ENCODE measurements around the gene SEMA4D.
"Not testable (repeated sequence)": the region's sequence is repeated elsewhere in the genome, so short reads cannot be mapped to it uniquely, and the experiment has no call there.

The SEMA4D gene

GRCh38 chr9:89345476-89345875 is 152.4 kb downstream of the SEMA4D start:
- Histone ChIP-seq H3K4me3 (ENCODE audit: low read length) (no peak overlapping the region), H4K20me1 (ENCODE audit: insufficient read depth, low read length) (no peaks in the 10 kb centered on the region), H3K9me3 (ENCODE audit: insufficient read depth, low read length) (no peaks in the 10 kb centered on the region), H3K4me2 (ENCODE audit: low read length) (no peak overlapping the region), H2AFZ (ENCODE audit: low read depth, low read length) (no peak overlapping the region), H3K27ac (ENCODE audit: low read length) (no peak overlapping the region), H3K79me2 (ENCODE audit: low read length) (no peaks in the 10 kb centered on the region), H3K36me3 (replicated peaks; ENCODE audit: low read depth, low read length) (peaks cover 67% of the 10 kb centered on the region), H3K4me1 (ENCODE audit: low read length) (no peaks in the 10 kb centered on the region), H3K9ac (ENCODE audit: low read length) (no peak overlapping the region), H3K27me3 (ENCODE audit: low read depth, low read length) (no peaks in the 10 kb centered on the region)
- TF ChIP-seq EZH2phosphoT487 (IDR thresholded peaks at IDR 0.05; ENCODE audit: low read depth) (no peak), CTCF (IDR thresholded peaks at IDR 0.05; ENCODE audit: low read depth, low read length) (no peak)

- not testable (repeated sequence) for H3K9ac ChIP-seq (ENCODE audit: low read length); H3K79me2 ChIP-seq (ENCODE audit: low read length); H2AFZ ChIP-seq (ENCODE audit: low read depth, low read length); H4K20me1 ChIP-seq (ENCODE audit: insufficient read depth, low read length); H3K9me3 ChIP-seq (ENCODE audit: insufficient read depth, low read length); H3K4me1 ChIP-seq (ENCODE audit: low read length); H3K27ac ChIP-seq (ENCODE audit: low read length); H3K27me3 ChIP-seq (ENCODE audit: low read depth, low read length); H3K4me3 ChIP-seq (ENCODE audit: low read length); H3K4me2 ChIP-seq (ENCODE audit: low read length)
- peaks cover 66% of the 10 kb centered on the region for H3K36me3 ChIP-seq (replicated peaks; ENCODE audit: low read depth, low read length)
These were observed 154.1 kb downstream of the SEMA4D start for GRCh38 chr9:89343812-89344211.

GRCh38 chr9:89342948-89343347 is 155.0 kb downstream of the SEMA4D start:
- Histone ChIP-seq H3K4me1 (ENCODE audit: low read length) (no peaks in the 10 kb centered on the region), H3K9me3 (ENCODE audit: insufficient read depth, low read length) (no peaks in the 10 kb centered on the region), H3K36me3 (replicated peaks; ENCODE audit: low read depth, low read length) (peaks cover 61% of the 10 kb centered on the region), H3K4me3 (ENCODE audit: low read length) (no peak overlapping the region), H2AFZ (ENCODE audit: low read depth, low read length) (no peak overlapping the region), H3K79me2 (ENCODE audit: low read length) (no peaks in the 10 kb centered on the region), H3K9ac (ENCODE audit: low read length) (no peak overlapping the region), H3K27me3 (ENCODE audit: low read depth, low read length) (no peaks in the 10 kb centered on the region), H4K20me1 (ENCODE audit: insufficient read depth, low read length) (no peaks in the 10 kb centered on the region), H3K27ac (ENCODE audit: low read length) (no peak overlapping the region), H3K4me2 (ENCODE audit: low read length) (no peak overlapping the region)
- TF ChIP-seq CTCF (IDR thresholded peaks at IDR 0.05; ENCODE audit: low read depth, low read length) (no peak), EZH2phosphoT487 (IDR thresholded peaks at IDR 0.05; ENCODE audit: low read depth) (no peak)

GRCh38 chr9:89342213-89342612 is 155.7 kb downstream of the SEMA4D start:
- TF ChIP-seq EZH2phosphoT487 (IDR thresholded peaks at IDR 0.05; ENCODE audit: low read depth): no peak
- no peaks in the 10 kb centered on the region for H3K79me2 ChIP-seq (ENCODE audit: low read length)
- no peak overlapping the region for H2AFZ ChIP-seq (ENCODE audit: low read depth, low read length)
- peaks cover 65% of the 10 kb centered on the region for H3K36me3 ChIP-seq (replicated peaks; ENCODE audit: low read depth, low read length)
- no peak overlapping the region for H3K4me2 ChIP-seq (ENCODE audit: low read length)
- H3K9ac ChIP-seq (ENCODE audit: low read length): no peak overlapping the region
- no peaks in the 10 kb centered on the region for H3K4me1 ChIP-seq (ENCODE audit: low read length)
- H3K27ac ChIP-seq (ENCODE audit: low read length): no peak overlapping the region
- no peak overlapping the region for H3K4me3 ChIP-seq (ENCODE audit: low read length)
- H4K20me1 ChIP-seq (ENCODE audit: insufficient read depth, low read length): no peaks in the 10 kb centered on the region
- H3K27me3 ChIP-seq (ENCODE audit: low read depth, low read length): no peaks in the 10 kb centered on the region
- H3K9me3 ChIP-seq (ENCODE audit: insufficient read depth, low read length): no peaks in the 10 kb centered on the region

- Histone ChIP-seq H3K27ac (ENCODE audit: low read length) (no peak overlapping the region), H3K4me2 (ENCODE audit: low read length) (no peak overlapping the region), H3K36me3 (replicated peaks; ENCODE audit: low read depth, low read length) (peaks cover 60% of the 10 kb centered on the region), H3K9me3 (ENCODE audit: insufficient read depth, low read length) (no peaks in the 10 kb centered on the region), H3K27me3 (ENCODE audit: low read depth, low read length) (no peaks in the 10 kb centered on the region), H3K9ac (ENCODE audit: low read length) (no peak overlapping the region), H4K20me1 (ENCODE audit: insufficient read depth, low read length) (no peaks in the 10 kb centered on the region), H3K4me3 (ENCODE audit: low read length) (no peak overlapping the region), H2AFZ (ENCODE audit: low read depth, low read length) (no peak overlapping the region), H3K4me1 (ENCODE audit: low read length) (no peaks in the 10 kb centered on the region), H3K79me2 (ENCODE audit: low read length) (no peaks in the 10 kb centered on the region)
- TF ChIP-seq CTCF (IDR thresholded peaks at IDR 0.05; ENCODE audit: low read depth, low read length): no peak
- no peak for TF ChIP-seq EZH2phosphoT487 (IDR thresholded peaks at IDR 0.05; ENCODE audit: low read depth)
These were observed 157.6 kb downstream of the SEMA4D start for GRCh38 chr9:89340332-89340731.
